GM12892 (cell line): ENCODE measurements around the gene GLE1.

Experiments
- POLR2A ChIP-seq: IDR thresholded peaks from 2 replicates; pipeline ENCODE4 v1.6.1; 2011; ENCODE audit warnings: low read depth, low read length, control low read depth
- POLR2AphosphoS5 ChIP-seq: IDR thresholded peaks from 2 replicates; pipeline ENCODE4 v1.6.1; 2011; ENCODE audit warnings: low read depth, low read length, control low read depth
- TAF1 ChIP-seq: IDR thresholded peaks from 2 replicates; pipeline ENCODE4 v1.6.1; 2011; ENCODE audit warnings: low read depth, mild to moderate bottlenecking, control low read depth, low read length, borderline replicate concordance

- TF ChIP-seq POLR2A (peak; percentile 99), TAF1 (peak; percentile 95), POLR2AphosphoS5 (peak; percentile 98)
Measured at GRCh38 chr9:128552153-128552743, 47.7 kb downstream of the GLE1 start, which contains the start of gene SPTAN1.
